Mesothelial cell of epicardium (in vitro differentiated cells): ENCODE measurements around the gene SPTLC1. TPM values are rescaled to one million over a fixed set of nuclear protein-coding genes. Genes with fewer than 3 reads are reported as not detected.
A peak's percentile ranks its signal among the peaks of the same experiment; 100 is the strongest.

Experiments
- DNase-seq, 2 experiments: peaks; one replicate each; pipeline ENCODE4 v3.0.0; 2021; ENCODE audit warnings: low spot score in 2 of 2; ENCODE audit not compliant: unreplicated experiment in 2 of 2
- H3K27ac Mint-ChIP-seq: 2 replicates; pipeline ENCODE4 v1.8.0; 2021; ENCODE audit warnings: mixed read lengths
- H3K27me3 Mint-ChIP-seq: 2 replicates; pipeline ENCODE4 v1.8.0; 2021; ENCODE audit warnings: low read depth, mixed read lengths
- H3K36me3 Mint-ChIP-seq: 2 replicates; pipeline ENCODE4 v1.8.0; 2021; ENCODE audit warnings: mixed read lengths
- H3K4me1 Mint-ChIP-seq: 2 replicates; pipeline ENCODE4 v1.8.0; 2021; ENCODE audit warnings: mixed read lengths
- H3K4me3 Mint-ChIP-seq: 2 replicates; pipeline ENCODE4 v1.8.0; 2021; ENCODE audit warnings: mild to moderate bottlenecking, moderate library complexity, mixed read lengths
- H3K9me3 Mint-ChIP-seq: 2 replicates; pipeline ENCODE4 v1.8.0; 2021; ENCODE audit warnings: mixed read lengths
- total RNA-seq: library from RNA; stranded (reverse); gene quantifications from 3 replicates; pipeline ENCODE4 v1.2.1, GENCODE V29; 2021
- TF ChIP-seq, protein P1 (sequence below): fragments of 200-600 bp; sonication (generic); IDR thresholded peaks from one replicate; pipeline ENCODE4 v1.5.0; 2021; ENCODE audit warnings: antibody characterized with exemption; ENCODE audit not compliant: unreplicated experiment

The SPTLC1 gene
- total RNA-seq, 1 donor from 2014 or later: 77.7 TPM

DNA sequence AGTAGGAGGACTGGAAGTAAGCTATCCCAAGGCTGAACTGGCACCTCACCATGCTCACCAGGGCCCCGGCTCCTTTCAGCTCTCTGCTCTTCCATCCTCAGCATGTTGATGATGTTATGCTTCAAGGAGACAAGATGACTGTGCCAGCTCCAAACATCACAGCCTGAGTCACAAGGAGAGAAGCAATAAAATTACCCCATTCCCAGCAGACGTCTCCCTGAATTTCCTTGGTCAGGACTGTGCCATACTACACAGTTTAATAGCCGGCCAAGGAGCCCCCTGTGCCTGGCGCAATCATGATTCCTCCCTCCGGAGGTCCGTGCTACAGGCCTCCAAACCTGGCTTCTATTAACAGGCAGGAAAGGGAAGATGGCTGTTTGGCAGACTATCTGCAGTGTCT is 114.0 kb downstream of the SPTLC1 start:
- no peak overlapping the region for H3K4me3 Mint-ChIP-seq
- no peaks in the 10 kb centered on the region for H3K36me3 Mint-ChIP-seq
- no peaks in the 10 kb centered on the region for H3K27me3 Mint-ChIP-seq
- TF ChIP-seq, protein P1, sequence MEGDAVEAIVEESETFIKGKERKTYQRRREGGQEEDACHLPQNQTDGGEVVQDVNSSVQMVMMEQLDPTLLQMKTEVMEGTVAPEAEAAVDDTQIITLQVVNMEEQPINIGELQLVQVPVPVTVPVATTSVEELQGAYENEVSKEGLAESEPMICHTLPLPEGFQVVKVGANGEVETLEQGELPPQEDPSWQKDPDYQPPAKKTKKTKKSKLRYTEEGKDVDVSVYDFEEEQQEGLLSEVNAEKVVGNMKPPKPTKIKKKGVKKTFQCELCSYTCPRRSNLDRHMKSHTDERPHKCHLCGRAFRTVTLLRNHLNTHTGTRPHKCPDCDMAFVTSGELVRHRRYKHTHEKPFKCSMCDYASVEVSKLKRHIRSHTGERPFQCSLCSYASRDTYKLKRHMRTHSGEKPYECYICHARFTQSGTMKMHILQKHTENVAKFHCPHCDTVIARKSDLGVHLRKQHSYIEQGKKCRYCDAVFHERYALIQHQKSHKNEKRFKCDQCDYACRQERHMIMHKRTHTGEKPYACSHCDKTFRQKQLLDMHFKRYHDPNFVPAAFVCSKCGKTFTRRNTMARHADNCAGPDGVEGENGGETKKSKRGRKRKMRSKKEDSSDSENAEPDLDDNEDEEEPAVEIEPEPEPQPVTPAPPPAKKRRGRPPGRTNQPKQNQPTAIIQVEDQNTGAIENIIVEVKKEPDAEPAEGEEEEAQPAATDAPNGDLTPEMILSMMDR: no peak
- no peaks in the 10 kb centered on the region for H3K4me1 Mint-ChIP-seq
- peaks cover 17% of the 10 kb centered on the region for H3K9me3 Mint-ChIP-seq
- DNase-seq: no peak
- no peak overlapping the region for H3K27ac Mint-ChIP-seq

DNA sequence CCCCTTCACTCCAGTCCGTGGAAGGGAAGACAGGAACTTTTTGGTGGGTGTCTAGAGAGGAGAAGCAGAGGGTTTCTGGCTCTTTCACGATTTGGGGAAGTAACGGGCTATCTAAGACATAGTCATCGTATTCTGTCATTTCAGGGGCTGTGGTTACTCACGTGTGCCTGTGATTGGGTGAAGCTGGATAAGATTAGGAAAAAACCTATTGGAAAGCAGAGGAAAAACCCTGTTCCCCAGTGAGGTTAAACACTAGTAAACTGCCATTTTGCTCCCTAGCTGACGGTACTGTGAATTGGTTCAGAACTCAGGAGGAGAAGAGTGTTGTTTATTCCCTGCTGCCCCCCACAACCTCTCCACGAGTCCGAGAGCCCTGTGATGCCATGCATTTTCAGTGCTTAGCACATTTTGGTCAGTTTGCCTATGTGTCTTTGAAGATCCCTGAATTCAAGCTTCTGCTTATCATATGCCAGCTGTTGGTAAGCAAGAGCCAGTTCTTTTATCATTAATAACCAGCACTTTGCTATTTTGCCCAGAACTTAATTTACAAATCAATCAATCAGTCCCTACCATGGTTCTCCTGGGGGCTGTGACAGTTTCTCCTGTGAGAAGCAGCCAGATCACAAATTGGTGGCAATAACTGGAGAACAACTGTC is 120.1 kb downstream of the SPTLC1 start:
- H3K36me3 Mint-ChIP-seq: no peaks in the 10 kb centered on the region
- TF ChIP-seq, protein P1: no peak
- peaks cover 3% of the 10 kb centered on the region for H3K9me3 Mint-ChIP-seq
- no peak overlapping the region for H3K27ac Mint-ChIP-seq
- peaks cover 3% of the 10 kb centered on the region for H3K27me3 Mint-ChIP-seq
- no peak for DNase-seq
- no peak overlapping the region for H3K4me3 Mint-ChIP-seq
- H3K4me1 Mint-ChIP-seq: peaks cover 7% of the 10 kb centered on the region

DNA sequence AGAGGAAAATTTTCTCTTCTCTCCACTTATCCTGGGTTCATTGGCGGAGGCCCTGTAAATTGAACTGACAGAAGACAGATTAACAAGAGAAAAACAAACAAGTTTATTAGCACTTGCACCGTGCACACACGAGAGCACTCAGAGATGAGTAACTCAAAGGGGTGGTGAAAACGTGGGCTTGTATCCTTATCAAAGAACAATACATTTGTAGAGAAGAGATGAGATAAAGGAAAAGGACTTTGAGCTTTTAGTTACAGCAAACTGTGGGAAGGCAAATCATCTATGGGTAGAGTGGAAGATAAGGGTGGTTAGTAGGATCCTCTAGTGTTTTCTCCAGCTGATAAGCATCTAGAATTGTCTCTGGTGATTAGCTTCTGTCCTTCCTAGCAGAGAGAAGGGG is 120.8 kb downstream of the SPTLC1 start:
- H3K36me3 Mint-ChIP-seq: no peaks in the 10 kb centered on the region
- peaks cover 3% of the 10 kb centered on the region for H3K27me3 Mint-ChIP-seq
- H3K27ac Mint-ChIP-seq: no peak overlapping the region
- peaks cover 7% of the 10 kb centered on the region for H3K9me3 Mint-ChIP-seq
- no peak for DNase-seq
- H3K4me1 Mint-ChIP-seq: peaks cover 7% of the 10 kb centered on the region
- TF ChIP-seq, protein P1: no peak
- H3K4me3 Mint-ChIP-seq: no peak overlapping the region

DNA sequence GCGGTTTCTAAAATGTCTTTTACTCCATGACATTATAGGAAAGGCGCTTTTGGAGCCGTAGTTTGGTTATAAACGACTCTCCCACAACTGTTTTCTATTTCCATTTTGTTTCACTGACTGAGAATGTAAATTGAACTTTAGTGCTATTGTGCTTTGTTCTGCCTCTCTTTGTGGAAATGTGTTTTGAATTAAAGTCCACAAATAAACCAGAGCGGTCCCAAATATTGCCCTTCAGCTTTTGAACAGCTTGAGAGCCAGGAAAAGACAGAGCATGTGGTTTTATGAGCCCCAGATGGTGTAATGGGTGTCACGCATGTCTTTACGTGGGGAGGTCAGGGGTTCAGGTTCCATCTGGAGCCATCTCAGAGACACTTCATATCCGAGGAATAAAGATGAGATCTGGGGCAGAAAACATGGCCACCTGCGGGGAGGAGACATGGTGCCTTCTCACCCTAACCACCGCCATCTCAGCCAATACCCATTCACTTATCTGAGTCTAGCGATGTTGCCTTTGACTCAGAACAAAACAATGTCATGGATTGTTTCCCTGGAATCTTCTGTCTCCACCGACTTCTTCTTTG is 122.7 kb downstream of the SPTLC1 start:
- peaks cover 3% of the 10 kb centered on the region for H3K27me3 Mint-ChIP-seq
- peak overlapping the region; percentile 37 for H3K27ac Mint-ChIP-seq
- no peaks in the 10 kb centered on the region for H3K36me3 Mint-ChIP-seq
- no peak for DNase-seq
- TF ChIP-seq, protein P1: no peak
- H3K4me3 Mint-ChIP-seq: no peak overlapping the region
- peaks cover 7% of the 10 kb centered on the region for H3K4me1 Mint-ChIP-seq
- H3K9me3 Mint-ChIP-seq: peaks cover 8% of the 10 kb centered on the region

DNA sequence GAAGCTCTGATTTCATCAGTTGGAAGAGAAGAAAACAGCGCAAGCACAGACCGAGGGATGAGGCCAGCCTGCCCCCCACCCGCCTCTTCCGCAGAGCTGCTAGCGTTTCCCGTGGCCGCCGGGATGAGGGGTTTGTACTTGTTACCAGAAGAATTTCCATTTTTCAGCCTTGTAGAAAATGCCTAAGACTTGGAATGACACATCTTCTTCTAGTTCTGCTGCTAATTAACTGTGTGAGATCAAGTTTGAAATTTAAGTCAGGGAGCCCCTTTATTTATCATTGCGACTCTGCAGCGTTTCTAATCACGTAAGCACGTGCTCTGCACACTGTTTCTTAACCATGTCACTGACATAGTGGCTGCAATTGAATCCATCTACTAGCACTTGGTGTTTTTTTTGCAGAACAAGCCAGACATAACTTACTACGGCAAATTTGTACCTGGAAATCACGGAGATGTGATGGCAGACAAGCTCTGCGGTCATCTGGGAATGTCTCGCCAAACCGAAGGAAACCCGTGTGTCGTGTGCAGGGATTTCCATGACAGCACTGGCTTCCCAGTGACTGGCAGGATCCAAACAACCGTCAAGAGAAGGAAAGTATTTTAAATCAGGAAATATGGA is 123.4 kb downstream of the SPTLC1 start:
- no peak overlapping the region for H3K4me3 Mint-ChIP-seq
- H3K27me3 Mint-ChIP-seq: peaks cover 3% of the 10 kb centered on the region
- H3K36me3 Mint-ChIP-seq: no peaks in the 10 kb centered on the region
- H3K4me1 Mint-ChIP-seq: peaks cover 7% of the 10 kb centered on the region
- DNase-seq: no peak
- TF ChIP-seq, protein P1: no peak
- H3K9me3 Mint-ChIP-seq: peaks cover 8% of the 10 kb centered on the region
- peak overlapping the region; percentile 36 for H3K27ac Mint-ChIP-seq
